NCI-H2029 (cell line): Measurements from ENCODE around the gene IQGAP2.
"Not testable (repeated sequence)": the region's sequence is repeated elsewhere in the genome, so short reads cannot be mapped to it uniquely, and the experiment has no call there.

Experiments
- DNase-seq: peaks from one replicate; lab custom pipeline; 2025; lab: John Stamatoyannopoulos, UW

The IQGAP2 gene

DNA sequence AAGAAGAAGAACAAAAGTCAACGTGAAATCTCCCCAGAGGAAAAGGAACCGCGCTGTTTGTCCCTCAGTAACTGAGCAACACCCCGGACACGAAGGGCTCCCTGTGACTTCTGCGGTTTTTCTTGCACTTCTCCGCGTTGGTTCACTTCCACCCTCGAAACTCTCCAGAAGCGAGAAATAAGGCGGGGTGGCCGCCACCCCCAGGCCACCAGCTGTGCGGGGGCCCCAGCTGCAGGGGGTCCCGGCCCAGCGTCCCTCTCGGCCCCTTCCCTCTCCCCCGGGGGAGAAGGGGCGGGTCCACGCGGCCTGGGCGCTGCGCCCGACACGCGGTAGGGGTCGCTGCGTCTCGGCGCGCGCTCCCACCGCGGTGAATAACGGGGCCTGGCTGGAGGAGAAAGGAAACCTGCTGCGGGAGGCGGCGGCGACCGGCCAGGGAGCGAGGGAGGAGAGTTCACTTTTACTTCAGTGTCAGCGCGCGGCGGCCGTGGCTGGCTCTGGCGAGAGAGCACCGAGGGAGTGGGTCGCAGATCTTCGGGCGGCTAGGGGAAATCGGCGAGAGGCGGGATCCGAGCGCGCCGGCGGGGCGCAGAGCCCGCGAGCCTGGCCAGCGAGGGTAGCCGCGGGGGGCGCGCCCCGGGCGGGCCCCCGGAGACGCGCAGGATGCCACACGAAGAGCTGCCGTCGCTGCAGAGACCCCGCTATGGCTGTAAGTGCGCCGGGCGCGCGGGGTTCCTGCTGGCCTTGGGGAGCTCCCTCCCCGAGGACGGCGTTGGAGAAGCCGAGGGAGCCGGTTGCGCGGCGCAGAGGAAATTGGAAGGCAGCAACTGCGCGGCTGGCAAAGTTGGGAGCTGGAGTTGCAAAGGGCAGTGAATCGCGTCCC lies at the start of gene IQGAP2:
IQGAP2 (plus strand) TSS at position 400 of the 880 bp plus-strand sequence; CDS start at position 661, 261 bp downstream.
- peak; percentile 37 for DNase-seq

DNA sequence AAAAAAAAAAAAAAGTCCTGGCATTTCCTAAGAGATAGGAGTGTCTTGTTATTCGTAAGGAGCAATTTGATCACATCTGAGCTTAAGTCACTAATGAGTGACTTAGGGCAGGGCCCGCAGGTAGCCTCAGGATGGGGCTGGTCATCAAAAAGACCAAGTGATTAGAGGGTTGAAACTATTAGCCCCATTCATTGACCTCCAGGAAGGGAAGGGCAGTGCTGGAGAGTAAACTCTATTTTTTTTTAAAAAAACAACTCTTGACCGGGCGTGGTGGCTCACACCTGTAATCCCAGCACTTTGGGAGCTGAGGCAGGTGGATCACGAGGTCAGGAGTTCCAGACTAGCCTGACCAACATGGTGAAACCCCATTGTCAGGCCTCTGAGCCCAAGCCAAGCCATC lies 46.2 kb upstream of the IQGAP2 start:
- DNase-seq = no peak

DNA sequence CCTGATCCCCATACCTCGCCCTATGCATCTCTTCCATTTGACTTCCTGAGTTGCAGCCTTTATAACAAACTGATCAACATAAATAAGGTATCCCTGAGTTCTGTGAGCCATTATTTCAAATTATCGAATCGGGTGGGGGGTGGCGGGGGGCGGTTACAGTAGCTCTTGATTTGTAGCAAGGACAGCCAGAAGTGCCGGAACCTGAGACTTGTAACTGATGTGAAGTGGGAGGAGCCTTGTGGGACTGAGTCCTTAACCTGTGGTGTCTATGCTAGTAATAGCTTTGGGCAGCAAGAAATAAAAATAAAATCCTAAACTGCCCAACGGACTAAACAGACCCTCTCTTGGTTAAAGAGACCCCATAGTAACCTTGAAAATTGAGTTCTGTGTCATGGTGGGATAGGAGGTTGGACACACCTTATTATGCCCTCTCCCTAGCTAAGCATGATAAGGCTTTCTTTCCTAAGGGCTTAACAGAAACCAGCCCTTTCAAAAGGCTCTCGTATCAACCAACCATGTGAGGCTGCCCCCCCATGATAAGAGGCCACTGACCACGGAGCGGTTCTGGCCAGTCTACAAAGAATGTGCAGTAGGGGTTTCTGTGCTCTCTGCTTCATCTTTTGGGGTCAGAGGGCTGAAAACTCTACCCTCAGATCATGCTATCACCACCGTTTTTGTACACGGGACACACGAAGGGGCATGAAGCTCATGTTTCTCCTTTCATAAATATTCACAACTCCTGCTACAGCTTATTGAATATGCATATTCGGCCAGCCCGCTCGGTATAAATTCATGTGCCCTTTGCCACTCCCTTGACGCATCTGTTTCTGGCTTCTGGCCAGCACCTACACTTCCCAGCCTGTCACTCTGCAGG lies 39.5 kb upstream of the IQGAP2 start:
- DNase-seq = no peak

DNA sequence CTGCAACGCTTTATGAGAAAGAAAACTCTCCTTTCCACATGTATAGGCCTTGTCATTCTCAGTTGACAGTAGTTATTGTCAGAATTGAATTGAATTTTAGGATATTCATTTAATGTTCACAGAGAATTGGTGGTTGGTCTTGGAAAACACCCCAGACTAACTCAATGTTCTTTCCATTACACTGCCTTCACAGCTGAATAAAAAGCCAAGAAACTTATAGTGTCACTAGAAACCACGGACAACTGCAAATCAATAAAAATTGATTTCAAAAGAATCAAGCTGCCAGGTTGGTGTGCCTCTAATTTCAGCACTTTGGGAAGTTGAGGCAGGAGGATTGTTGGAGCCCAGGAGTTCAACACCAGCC lies 38.9 kb upstream of the IQGAP2 start:
- no peak for DNase-seq

GRCh38 chr5:76365561-76365960 lies 37.5 kb upstream of the IQGAP2 start:
- no peak for DNase-seq

- no peak for DNase-seq
These were observed 36.5 kb upstream of the IQGAP2 start for GRCh38 chr5:76366596-76366995.

DNA sequence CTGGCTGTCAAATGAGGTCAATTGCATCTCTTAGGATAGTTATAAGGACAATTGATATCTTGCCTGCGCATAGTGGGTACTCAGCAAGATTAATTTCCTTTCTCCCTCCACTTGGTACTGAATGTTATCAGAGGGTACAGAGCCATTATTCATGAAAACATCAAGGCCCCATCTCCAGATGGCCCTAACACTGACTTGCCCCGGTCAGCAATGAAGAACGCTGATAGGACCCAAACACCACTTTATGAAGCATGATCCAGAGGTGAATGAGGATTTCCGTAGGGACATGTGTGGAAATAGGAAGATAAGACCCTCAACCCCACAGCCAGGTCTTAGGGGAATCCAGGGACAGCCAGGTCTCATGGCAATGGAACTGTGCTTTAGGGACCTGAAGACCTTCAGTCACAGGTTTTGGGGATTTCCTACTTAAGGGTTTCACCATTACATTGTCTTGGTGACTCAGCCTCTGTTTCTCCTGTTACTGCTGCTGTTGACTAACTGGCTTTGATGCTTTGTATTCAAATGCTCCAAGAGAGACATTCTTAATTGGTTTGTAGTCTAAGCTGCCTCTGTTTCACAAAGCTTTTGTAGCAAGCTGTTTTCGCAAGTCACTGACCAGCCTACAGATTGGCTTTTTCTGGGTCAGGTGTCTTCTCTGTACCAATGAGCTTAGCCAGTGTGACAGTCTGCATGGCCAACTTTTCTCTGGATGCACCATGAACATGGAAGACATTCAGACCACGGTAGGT lies 35.3 kb upstream of the IQGAP2 start:
- no peak for DNase-seq

DNA sequence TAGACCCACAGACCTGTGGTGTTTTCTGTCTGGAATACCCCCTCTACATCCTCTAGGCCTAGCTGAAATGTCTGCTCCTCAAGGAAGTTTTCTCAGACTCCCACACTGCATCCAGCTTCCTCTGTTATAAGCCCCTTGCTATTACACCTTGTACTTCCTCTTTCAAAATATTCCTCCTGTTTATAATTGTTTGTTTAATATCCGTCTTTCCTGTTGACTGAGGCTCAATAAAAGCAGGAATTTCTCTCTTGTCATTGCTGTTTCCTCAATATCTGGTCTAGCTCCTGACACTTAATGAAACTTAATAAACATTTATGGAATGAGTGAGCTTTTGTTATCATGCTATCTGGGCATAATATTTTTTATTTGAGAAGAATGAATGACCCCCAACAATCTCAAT lies 34.1 kb upstream of the IQGAP2 start:
- DNase-seq = no peak

- DNase-seq = not testable (repeated sequence)
These were observed 33.4 kb upstream of the IQGAP2 start for GRCh38 chr5:76369668-76370067.

DNA sequence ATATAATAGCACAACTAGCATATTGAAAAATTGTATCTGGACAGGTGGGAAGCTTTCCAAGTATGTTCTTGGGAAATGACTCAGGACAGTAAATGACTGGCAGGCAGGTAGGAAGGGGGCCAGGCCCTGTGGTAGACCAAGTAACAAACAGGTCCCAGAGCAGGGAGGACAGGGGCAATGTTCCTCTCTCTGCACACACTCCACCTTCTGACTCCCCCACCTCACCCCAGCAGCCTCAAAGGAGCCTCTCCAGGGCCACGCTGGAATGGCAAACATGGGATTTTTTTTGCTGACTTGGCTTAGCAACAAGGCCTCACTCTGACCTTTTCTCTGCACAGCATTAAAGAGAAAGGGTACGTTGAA lies 31.1 kb upstream of the IQGAP2 start:
- no peak for DNase-seq

- no peak for DNase-seq
These were observed 30.6 kb upstream of the IQGAP2 start for GRCh38 chr5:76372323-76373054.

DNA sequence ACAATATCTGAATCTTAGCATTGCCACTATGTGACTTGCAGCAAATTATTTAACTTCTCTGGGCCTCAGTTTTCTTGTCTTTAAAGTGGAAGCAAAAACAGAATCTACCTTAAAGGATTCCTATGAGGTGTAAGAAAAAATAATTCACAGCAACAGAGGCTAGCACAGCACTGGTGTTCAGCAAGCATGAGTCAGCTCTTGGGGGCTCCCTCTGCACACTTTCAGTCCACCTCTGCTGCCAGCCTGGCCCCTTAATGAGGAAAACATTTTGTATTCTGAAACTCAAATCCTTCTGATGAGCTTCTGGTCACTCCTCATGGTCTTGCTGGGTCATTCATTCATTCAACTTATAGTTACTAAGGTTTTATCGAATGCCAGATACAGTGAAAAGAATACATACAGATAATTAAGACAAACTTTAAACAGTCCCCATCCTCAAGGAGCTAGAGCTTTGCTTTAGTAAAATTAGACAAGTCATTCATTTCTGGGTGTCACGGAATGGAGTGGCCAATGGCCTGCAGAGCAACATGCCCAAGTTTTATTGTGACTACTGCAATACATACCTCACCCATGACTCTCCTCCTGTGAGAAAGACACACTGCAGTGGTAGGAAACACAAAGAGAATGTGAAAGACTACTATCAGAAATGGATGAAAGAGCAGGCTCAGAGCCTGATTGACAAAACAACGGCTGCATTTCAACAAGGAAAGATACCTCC lies 26.8 kb upstream of the IQGAP2 start:
- DNase-seq = no peak

DNA sequence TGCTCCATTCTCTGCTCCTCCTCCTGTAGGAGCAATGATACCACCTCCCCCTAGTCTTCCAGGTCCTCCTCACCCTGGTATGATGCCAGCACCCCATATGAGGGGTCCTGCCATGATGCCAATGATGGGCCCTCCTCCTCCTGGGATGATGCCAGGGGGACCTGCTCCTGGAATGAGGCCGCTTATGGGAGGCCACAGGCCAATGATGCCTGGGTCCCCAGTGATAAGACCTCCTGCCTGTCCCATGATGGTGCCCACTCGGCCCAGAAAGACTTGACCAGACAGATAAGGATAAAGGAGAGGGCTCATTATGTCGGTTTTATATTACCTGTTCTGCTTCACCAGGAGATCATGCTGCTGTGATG lies 26.2 kb upstream of the IQGAP2 start:
- no peak for DNase-seq

- no peak for DNase-seq
These were observed 24.7 kb upstream of the IQGAP2 start for GRCh38 chr5:76378355-76378754.

DNA sequence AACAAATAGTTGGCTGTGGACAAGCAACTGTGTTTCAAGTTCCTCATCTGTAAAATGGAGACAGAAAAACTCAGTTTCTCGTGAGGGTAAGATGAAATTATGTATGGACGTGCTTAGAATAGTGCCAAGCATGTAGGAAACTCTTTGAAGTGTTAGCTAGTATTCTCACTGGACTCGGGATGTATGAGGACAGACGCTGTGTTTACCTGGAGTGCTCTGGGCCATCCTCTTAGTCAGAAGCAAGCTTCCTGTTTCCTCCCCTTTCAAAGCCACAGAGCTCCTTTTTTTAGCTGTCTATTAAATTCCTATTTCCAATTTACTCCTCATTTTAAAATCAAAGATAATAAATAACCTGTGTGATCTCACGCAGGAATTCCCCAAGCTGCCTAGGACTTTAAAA lies 23.8 kb upstream of the IQGAP2 start:
- no peak for DNase-seq

- no peak for DNase-seq
These were observed 23.2 kb upstream of the IQGAP2 start for GRCh38 chr5:76379855-76380254.

GRCh38 chr5:76380346-76381066 lies 22.6 kb upstream of the IQGAP2 start:
- DNase-seq = no peak

DNA sequence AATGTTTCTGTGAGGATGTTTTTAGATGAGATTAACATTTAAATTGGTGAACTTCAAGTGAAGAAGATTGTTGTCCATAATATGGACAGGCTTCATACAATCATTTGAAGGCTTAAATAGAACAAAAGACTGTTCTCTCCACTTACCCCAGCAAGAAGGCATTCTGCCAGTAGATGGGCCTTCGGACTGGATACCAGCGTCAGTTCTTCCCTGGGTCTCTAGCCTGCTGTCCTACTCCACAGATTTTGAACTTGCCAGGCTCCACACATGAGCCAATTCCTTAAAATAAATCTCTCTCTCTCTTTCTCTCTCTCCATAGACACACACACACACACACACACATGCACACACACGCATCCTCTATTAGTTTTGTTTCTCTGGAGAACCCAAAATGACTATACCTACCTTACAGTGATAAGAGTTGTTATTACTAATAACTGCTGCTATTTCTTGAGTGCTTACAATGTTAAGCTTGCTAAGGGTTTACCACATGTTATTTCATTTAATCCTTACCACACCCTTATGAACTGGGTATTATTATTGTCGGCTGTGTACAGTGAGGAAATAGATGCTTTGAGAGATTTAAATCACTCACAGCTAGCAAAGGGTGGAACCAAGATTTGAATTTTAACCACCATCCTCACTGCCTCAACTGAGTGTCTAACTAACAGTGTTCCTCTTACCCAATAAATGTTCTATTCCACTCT lies 19.8 kb upstream of the IQGAP2 start:
- DNase-seq = no peak

- no peak for DNase-seq
These were observed 18.9 kb upstream of the IQGAP2 start for GRCh38 chr5:76384189-76384588.

- DNase-seq = no peak
These were observed 18.4 kb upstream of the IQGAP2 start for GRCh38 chr5:76384705-76385104.
